ENCODE measurements around the gene FGF14. TPM values are rescaled to one million over a fixed set of nuclear protein-coding genes. Genes with fewer than 3 reads are reported as not detected.

Gene FGF14
- total and polyA plus RNA-seq, 2 donors from 2014 or later: 0.47 to 3.3 TPM

DNA sequence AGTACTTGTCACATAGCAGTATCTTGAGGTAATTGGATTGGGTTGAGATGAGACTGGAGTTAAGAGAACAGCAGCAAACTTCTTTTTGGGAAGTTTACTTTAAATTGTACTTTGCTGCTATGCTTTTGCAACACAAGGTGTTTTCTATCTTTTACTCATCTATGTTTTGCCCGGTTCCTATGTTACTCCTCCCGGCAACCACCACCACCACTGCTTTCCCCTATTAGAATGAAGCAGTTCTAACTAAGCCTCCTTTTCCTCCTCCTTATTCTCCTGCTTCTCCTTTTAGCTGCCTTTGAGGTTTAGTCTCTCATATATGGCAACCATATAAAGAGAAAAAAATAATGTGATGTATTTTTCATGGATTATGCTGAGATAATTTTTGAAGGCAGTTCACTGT is 715.8 kb downstream of the FGF14 start:
- Histone ChIP-seq H3K27ac (ENCODE audit: low read depth in 2 of 2, low read length in 2 of 2) (no peak overlapping the region), H3K9me3 (ENCODE audit: control insufficient read depth in 2 of 3, insufficient read depth in 1 of 3, low read length in 3 of 3) (no peaks in the 10 kb centered on the region), H3K9ac (ENCODE audit: low read length in 3 of 3) (no peak overlapping the region), H3K36me3 (ENCODE audit: control insufficient read depth in 2 of 3, insufficient read depth in 3 of 3, low read length in 3 of 3) (no peaks in the 10 kb centered on the region), H3K4me1 (ENCODE audit: control insufficient read depth in 2 of 3, insufficient read depth in 2 of 3, low read depth in 1 of 3, low read length in 3 of 3) (no peaks in the 10 kb centered on the region), H3K27me3 (ENCODE audit: control insufficient read depth, insufficient read depth, low read length) (no peaks in the 10 kb centered on the region), H3K4me3 (ENCODE audit: low read length in 3 of 3) (no peak overlapping the region)
- TF ChIP-seq, protein P1, sequence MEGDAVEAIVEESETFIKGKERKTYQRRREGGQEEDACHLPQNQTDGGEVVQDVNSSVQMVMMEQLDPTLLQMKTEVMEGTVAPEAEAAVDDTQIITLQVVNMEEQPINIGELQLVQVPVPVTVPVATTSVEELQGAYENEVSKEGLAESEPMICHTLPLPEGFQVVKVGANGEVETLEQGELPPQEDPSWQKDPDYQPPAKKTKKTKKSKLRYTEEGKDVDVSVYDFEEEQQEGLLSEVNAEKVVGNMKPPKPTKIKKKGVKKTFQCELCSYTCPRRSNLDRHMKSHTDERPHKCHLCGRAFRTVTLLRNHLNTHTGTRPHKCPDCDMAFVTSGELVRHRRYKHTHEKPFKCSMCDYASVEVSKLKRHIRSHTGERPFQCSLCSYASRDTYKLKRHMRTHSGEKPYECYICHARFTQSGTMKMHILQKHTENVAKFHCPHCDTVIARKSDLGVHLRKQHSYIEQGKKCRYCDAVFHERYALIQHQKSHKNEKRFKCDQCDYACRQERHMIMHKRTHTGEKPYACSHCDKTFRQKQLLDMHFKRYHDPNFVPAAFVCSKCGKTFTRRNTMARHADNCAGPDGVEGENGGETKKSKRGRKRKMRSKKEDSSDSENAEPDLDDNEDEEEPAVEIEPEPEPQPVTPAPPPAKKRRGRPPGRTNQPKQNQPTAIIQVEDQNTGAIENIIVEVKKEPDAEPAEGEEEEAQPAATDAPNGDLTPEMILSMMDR (IDR thresholded peaks at IDR 0.05; ENCODE audit: borderline replicate concordance, extremely low read depth, insufficient read depth): no peak
- intact Hi-C loops (cut with DNase I): no loop called here
- no peak for DNase-seq
- no peak for FAIRE-seq

DNA sequence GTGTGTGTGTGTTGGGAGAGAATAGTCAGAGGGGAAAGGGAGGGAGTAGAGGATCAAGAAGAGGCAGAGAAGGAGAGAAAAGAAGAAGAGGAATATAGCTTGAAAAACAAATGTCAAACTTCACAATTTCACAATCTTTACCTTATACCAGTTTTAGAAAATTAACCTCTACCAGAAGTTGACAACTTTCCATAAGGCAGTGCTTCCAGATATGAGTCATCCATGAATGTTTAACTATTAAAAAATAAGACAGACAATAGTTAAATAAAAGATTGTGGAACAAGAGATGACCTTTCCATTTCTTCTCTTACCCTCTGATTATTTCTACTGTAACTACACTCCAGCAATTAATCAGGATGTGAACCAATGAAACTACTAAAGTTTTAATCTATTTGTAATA is 720.0 kb downstream of the FGF14 start:
- TF ChIP-seq, protein P1 (IDR thresholded peaks at IDR 0.05; ENCODE audit: borderline replicate concordance, extremely low read depth, insufficient read depth): no peak
- Histone ChIP-seq H3K27ac (ENCODE audit: low read depth in 2 of 2, low read length in 2 of 2) (no peak overlapping the region), H3K9ac (ENCODE audit: low read length in 3 of 3) (no peak overlapping the region), H3K4me1 (ENCODE audit: control insufficient read depth in 2 of 3, insufficient read depth in 2 of 3, low read depth in 1 of 3, low read length in 3 of 3) (no peaks in the 10 kb centered on the region), H3K4me3 (ENCODE audit: low read length in 3 of 3) (no peak overlapping the region), H3K27me3 (ENCODE audit: control insufficient read depth, insufficient read depth, low read length) (no peaks in the 10 kb centered on the region), H3K9me3 (ENCODE audit: control insufficient read depth in 2 of 3, insufficient read depth in 1 of 3, low read length in 3 of 3) (no peaks in the 10 kb centered on the region), H3K36me3 (ENCODE audit: control insufficient read depth in 2 of 3, insufficient read depth in 3 of 3, low read length in 3 of 3) (no peaks in the 10 kb centered on the region)
- FAIRE-seq (no peak), DNase-seq (no peak)
- intact Hi-C loops (cut with DNase I): no loop called here

DNA sequence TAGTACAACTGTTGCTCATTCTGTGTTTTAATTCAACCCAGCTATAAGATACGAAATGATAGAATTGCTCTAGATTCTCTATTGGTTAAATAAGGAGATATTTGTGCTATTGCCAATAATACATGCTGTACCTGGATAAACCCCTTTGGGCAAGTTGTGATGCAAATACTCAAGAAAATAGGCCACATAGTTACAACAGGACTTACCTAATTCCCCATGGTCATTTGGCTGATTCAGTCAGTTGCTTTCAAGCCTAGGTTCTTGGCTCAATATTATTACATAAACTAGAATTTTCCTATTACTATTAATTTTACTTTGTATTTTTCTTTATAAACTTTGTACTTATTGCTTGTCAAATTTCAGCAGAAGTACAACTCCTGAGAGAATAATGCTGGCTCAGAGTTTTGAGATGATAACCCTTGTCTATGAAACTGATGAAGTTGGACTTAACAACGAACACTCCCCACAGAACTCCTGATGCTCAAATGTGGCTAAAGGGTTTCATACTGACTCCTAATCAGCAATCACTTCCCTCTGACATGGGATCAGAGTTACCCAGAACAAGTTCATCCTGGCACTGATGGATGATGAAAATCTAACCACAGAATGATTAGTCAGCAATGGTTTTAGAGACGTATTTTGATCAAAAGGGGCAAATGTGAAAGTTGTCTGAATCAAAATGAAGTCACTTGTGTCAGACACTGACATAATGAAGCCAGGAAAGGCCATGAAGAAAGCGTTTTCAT is 728.3 kb downstream of the FGF14 start:
- Histone ChIP-seq H3K9ac (ENCODE audit: low read length in 3 of 3) (no peak overlapping the region), H3K36me3 (ENCODE audit: control insufficient read depth in 2 of 3, insufficient read depth in 3 of 3, low read length in 3 of 3) (no peaks in the 10 kb centered on the region), H3K27ac (ENCODE audit: low read depth in 2 of 2, low read length in 2 of 2) (no peak overlapping the region), H3K27me3 (ENCODE audit: control insufficient read depth, insufficient read depth, low read length) (no peaks in the 10 kb centered on the region), H3K4me1 (ENCODE audit: control insufficient read depth in 2 of 3, insufficient read depth in 2 of 3, low read depth in 1 of 3, low read length in 3 of 3) (no peaks in the 10 kb centered on the region), H3K4me3 (ENCODE audit: low read length in 3 of 3) (no peak overlapping the region), H3K9me3 (ENCODE audit: control insufficient read depth in 2 of 3, insufficient read depth in 1 of 3, low read length in 3 of 3) (no peaks in the 10 kb centered on the region)
- FAIRE-seq (no peak), DNase-seq (no peak)
- intact Hi-C loops (cut with DNase I): no loop called here
- TF ChIP-seq, protein P1 (IDR thresholded peaks at IDR 0.05; ENCODE audit: borderline replicate concordance, extremely low read depth, insufficient read depth): no peak

DNA sequence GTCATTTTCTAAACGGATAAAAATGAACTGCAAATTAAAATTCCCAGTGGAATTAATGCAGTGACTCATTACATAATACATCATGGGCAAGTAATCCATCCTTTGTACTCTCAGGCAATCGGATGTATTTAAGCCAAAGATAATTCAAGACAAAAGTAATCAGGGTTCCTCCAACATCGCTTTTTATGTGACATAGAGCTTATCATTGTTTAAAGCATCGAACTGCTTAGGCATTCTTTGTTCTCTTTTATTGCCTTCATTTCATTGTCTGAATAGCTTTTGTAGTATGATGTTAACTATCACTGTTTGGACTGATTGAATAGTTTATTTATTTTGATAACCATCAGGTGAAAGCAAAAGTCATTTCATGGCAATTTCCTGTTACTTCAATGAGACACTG is 740.0 kb downstream of the FGF14 start:
- Histone ChIP-seq H3K27ac (ENCODE audit: low read depth in 2 of 2, low read length in 2 of 2) (no peak overlapping the region), H3K36me3 (ENCODE audit: control insufficient read depth in 2 of 3, insufficient read depth in 3 of 3, low read length in 3 of 3) (no peaks in the 10 kb centered on the region), H3K4me3 (ENCODE audit: low read length in 3 of 3) (no peak overlapping the region), H3K27me3 (ENCODE audit: control insufficient read depth, insufficient read depth, low read length) (no peaks in the 10 kb centered on the region), H3K4me1 (ENCODE audit: control insufficient read depth in 2 of 3, insufficient read depth in 2 of 3, low read depth in 1 of 3, low read length in 3 of 3) (no peaks in the 10 kb centered on the region), H3K9me3 (ENCODE audit: control insufficient read depth in 2 of 3, insufficient read depth in 1 of 3, low read length in 3 of 3) (no peaks in the 10 kb centered on the region), H3K9ac (ENCODE audit: low read length in 3 of 3) (no peak overlapping the region)
- no peak for FAIRE-seq
- TF ChIP-seq, protein P1 (IDR thresholded peaks at IDR 0.05; ENCODE audit: borderline replicate concordance, extremely low read depth, insufficient read depth): no peak
- intact Hi-C loops (cut with DNase I): no loop called here
- no peak for DNase-seq

All from kidney (tissue), 14 donors.